HG02588 (cell line): ENCODE data around the gene MYD88.
"Not testable (repeated sequence)": the region's sequence is repeated elsewhere in the genome, so short reads cannot be mapped to it uniquely, and the experiment has no call there.

Experiments used
- ATAC-seq: cut with Tn5 transposase; IDR thresholded peaks from one replicate; pipeline ENCODE4 v1.9.1; 2021; ENCODE audit warnings: mild to moderate bottlenecking, moderate library complexity; ENCODE audit not compliant: unreplicated experiment

The MYD88 gene

DNA sequence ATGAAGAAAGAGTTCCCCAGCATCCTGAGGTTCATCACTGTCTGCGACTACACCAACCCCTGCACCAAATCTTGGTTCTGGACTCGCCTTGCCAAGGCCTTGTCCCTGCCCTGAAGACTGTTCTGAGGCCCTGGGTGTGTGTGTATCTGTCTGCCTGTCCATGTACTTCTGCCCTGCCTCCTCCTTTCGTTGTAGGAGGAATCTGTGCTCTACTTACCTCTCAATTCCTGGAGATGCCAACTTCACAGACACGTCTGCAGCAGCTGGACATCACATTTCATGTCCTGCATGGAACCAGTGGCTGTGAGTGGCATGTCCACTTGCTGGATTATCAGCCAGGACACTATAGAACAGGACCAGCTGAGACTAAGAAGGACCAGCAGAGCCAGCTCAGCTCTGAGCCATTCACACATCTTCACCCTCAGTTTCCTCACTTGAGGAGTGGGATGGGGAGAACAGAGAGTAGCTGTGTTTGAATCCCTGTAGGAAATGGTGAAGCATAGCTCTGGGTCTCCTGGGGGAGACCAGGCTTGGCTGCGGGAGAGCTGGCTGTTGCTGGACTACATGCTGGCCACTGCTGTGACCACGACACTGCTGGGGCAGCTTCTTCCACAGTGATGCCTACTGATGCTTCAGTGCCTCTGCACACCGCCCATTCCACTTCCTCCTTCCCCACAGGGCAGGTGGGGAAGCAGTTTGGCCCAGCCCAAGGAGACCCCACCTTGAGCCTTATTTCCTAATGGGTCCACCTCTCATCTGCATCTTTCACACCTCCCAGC lies 2.9 kb downstream of the MYD88 start:
- no peak for ATAC-seq

DNA sequence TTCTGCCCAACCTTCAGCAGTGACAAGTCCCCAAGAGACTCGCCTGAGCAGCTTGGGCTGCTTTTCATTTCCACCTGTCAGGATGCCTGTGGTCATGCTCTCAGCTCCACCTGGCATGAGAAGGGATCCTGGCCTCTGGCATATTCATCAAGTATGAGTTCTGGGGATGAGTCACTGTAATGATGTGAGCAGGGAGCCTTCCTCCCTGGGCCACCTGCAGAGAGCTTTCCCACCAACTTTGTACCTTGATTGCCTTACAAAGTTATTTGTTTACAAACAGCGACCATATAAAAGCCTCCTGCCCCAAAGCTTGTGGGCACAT lies 3.5 kb downstream of the MYD88 start:
- ATAC-seq: no peak

DNA sequence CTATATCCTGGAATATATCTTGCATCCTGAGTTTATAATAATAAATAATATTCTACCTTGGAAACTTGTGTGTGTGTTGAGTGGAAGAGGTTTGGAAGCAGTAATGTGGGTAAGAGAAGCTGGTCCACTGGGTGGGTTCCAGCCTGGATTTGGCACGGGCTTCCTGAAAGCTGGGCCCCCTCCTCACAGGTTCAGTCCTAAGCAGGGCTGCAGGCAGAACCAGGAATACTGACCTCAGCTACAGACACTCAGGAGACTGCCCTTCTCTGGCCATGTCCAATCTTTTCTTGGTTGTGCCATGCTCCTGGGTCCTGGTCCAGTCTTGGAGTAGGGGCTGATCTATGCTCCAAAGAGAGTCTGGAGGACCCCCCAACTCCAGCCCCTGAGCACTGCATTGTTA lies 4.5 kb downstream of the MYD88 start:
- ATAC-seq: no peak

DNA sequence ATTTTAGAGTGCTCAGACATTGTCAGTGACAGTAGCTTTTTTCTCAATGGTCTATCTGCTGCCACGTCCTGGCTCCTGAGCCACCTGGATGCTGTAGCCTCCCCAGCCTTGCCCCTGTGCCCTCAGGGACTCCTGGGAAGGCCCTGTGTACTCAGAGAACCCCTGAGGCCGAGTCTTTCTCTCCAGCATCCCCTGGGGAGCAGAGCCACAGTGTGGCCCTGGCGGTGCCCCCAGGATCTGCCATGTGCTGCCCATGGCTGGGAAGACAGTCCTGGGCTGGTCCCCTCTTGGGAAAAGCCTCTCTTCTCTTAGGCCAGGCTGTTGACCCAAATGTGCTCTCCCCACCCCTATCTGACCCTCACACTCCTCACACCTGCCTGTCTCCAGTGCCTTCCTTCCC lies 5.0 kb downstream of the MYD88 start:
- ATAC-seq: no peak

DNA sequence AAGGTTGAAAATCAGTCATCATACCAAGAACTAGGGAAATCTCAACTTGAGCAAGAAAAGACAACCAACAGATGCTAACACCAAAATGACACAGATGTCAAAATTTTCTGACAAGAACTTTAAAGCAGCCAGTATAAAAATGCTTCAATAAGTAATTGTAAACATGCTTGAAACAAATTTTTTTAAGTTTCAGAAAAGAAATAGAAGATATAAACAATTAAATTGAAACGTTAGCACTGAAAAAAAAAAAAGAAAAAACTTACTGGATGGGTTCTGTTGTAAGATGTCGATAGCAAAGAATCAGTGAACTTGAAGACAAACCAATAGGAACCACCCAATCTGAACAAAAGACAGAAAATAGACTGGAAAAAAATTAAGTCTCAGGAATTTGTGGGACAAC lies 8.0 kb downstream of the MYD88 start:
- no peak for ATAC-seq

DNA sequence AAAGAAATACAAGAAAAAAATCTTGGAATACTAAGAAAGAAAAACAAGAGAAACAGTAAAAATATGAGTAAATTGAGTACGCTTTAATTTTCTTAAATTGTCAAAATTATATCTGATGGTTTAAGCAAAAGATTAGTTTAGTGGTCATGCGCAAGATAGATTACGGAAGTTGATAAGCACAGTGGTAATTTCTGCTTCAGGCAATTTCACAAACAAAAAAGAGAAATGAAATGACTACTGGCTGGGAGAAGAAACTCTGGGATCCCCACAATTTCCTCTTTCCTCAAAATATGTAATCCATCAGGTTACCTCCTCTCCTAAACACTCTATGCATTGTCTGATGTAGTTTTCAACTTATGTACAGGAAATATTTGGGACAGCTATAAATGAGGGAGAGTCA lies 9.0 kb downstream of the MYD88 start:
- no peak for ATAC-seq

DNA sequence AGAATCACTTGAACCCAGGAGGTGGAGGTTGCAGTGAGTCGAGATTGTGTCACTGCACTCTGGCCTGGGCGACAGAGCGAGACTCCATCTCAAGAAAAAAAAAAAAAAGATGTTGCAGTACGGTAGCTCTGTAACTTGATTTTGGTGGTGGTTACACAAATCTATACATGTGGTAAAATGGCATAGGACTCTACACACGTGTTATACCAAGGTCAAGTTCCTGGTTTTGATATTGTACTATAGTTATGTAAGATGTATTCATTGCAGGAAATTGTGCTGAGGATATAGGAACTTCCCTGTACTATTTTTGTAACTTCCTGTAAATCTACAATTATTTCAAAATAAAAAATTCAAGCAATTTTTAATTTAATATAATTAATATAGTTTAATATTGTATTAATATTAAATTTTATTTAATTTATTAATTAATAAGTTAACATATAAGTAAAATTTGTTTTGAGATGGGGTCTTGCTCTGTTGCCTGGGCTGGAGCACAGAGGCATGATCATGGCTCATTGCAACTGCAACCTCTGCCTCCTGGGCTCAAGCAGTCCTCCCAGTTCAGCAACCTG lies 9.9 kb downstream of the MYD88 start:
- no peak for ATAC-seq

DNA sequence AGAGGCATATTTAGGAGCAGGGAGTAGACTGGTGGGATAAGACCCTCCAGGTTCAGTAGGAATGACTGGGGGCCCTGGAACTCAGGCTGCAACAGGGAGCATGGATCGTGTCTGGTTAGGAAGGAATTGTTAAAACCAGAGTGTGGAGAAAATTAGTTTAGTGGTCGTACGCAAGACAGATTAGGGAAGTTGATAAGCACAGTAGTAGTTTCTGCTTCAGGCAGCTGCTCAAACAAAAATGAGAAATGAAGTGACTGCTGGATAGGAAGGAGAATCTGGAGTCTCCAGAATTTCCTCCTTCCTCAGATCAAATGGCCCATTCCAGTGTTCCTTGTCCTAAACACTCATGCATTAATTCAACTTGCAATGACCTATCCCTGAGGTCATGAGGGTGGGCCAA lies 11.2 kb downstream of the MYD88 start:
- no peak for ATAC-seq

DNA sequence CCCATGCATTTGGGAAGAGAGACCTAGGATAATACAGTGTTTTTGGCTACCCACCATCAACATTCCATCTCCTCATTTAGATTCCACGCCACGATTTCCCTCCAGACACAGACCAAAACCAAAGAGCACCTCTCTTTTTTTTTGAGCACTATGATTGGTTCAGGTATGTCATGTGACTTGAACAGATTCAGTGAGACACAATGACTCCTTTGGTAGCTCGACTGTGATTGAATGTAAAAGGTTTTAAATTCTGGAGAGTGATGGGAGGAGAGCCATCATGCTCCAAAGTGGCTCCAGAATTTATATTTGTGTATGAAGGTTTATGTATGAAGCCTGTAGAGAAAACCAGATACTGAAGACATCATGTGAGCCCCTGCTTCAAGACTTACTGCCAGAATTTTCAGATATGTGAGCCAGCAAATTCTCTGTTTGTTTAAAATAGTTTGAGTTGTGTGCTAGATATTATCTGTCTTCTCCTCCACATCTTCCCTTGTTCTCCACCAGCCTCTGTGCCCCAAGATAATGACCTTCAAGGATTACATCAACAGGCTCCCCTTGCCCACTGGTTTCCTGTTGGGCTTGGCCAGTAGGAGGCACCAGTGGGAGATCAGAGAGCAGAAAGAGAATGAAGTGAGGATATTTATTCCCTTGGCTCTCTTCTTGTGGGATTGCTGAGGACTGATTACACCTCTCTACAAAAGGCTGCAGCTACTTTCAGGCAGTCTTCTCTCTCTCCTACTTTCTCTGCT lies 12.5 kb downstream of the MYD88 start:
- no peak for ATAC-seq

DNA sequence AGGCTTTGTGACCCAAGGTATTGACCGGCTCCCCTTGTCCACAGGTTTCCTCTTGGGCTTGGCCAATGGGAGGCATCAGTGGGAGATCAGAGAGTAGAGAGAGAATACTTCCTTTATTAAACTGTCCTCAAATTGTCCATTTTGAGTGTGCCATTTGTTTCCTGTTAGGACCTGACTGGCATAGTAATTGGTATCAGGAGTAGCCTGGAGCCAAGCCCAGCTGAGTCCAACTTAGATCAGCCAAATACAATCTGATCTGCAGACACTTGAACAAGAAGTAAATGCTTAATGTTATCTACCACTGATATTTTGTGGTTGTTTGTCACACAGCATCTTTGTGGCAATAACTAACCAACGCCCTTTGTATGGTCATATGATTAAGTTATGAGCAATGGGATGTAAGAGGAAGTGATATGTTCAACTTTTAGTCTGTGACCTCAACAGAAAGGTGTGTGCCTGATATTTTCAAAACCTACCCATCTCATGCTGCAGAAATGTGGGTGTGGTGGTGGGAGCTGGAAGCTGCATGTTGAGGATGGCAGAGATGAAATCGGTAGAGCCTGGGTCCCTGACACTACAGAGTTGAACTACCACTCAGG lies 13.3 kb downstream of the MYD88 start:
- ATAC-seq: no peak

DNA sequence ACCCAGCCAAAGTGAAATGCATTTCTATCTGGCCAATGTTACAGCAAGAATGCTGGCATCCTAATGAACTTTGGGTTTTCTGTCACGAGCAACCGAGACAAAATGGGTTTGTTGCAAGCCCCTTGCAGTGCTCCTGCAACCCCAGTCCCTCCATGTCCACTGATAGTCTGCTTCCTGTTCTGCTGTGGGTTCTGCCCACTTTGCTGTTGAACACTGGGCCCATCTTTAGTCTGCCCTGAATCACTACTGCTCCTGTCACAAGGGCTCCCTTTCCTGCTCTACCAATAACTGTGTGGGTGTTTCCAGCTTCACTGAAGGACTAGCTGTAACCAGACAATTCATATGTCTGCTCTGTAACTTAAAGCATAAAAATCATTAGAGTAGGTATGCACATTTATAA lies 14.1 kb downstream of the MYD88 start:
- no peak for ATAC-seq

DNA sequence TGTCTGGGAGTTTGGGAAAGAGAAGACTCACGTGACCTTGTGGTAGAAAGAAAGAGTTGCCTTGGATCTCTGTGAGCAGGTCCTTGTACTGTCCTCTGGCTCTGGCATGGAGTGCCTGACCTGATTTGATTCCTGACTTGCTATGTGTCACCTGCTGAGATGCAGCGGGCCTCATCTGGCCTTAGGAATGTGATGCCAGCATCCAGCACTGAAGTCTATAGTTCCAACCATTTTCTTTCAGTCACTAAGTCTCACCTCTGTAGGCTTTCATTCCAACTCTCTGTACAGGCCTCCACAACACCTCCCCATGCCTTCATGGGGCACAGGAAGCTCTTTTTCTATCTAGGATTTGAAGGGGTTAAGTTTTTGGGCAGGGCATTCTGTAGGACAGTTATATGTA lies 14.8 kb downstream of the MYD88 start:
- no peak for ATAC-seq

DNA sequence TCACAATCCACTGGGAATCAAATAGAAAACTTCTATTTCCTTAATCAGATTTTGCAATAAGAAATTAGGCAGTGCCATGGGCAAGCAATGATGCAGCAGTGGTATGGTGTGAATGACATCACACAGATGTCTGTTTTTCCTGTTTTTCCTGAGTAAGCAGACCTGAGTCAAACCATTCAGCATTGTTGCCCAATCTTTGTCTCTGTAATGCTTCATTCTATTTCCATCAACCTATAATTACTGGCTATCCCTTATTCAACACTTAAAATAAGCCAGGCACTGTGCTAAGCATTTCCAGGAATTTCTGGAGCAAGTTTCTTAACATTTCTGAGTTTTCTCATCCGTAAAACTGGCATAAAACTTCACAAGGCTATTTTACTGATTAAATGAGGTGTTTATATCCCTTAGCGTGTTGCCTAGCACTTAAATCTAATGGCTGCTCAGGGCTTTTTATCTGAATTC lies 15.6 kb downstream of the MYD88 start:
- no peak for ATAC-seq

DNA sequence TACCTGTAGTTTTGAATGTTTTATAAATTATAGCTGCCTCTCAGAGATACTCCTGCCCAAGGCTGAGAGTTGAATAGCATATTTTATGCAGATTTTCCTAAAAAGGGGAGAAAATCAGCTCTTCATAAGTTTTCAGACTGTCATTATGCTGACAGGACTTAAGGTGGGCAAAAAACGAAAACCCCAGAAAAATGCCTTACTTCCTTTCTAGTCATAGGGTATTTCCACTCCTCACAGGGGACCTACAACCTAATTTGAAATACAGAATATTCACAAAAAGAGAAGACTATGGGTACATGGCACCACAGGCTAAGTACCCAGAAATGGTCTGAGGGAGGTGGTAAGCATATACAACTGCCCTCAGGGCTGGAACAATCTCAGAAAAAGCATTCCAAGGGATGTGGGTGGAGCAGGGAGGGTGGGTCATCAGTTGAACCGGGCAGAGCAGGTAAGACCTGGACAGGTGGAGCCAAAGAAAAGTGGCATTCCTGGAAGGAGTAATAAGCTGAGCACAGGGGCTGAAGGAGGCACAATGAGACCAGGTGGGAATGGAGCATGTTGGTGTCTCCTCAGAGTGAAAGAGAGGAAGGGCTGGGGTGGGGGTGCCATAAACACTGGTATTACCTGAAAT lies 16.3 kb downstream of the MYD88 start:
- ATAC-seq: no peak

DNA sequence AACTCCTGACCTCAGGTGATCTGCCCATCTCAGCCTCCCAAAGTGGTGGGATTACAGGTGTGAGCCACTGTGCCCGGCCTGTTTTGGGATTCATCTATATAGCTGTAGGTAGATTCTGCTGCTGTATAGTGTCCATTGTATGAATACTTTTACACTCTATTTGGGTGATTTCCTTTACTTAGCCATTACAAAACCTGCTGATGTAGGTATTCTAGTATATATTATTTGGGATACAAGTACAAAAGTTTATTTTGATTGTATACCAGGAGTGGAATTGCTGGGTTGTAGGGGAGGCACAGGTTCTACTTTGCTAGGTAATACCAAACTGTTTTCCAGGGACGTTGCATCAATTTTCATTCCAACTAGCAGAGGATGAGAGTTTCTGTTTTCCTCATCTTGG lies 17.4 kb downstream of the MYD88 start:
- ATAC-seq: no peak

DNA sequence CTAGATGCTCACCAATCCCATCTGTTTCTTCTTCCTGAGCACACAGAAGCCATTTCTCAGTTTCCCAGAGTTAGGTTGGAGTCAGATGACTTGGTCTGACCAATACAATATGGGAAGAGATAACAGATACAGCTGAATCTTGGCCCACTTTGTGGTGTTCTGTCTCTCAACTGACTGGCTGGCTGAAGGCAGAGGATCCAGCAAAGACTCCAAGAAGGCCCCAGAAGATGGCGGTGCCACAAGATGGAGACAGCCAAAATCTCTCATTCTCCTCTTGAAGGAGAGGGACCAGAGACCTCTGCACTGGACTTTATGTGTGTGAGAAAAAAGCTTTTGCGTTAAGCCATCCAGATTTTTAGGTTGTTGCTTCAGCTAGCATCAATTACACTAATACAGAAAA lies 18.7 kb downstream of the MYD88 start:
- no peak for ATAC-seq

DNA sequence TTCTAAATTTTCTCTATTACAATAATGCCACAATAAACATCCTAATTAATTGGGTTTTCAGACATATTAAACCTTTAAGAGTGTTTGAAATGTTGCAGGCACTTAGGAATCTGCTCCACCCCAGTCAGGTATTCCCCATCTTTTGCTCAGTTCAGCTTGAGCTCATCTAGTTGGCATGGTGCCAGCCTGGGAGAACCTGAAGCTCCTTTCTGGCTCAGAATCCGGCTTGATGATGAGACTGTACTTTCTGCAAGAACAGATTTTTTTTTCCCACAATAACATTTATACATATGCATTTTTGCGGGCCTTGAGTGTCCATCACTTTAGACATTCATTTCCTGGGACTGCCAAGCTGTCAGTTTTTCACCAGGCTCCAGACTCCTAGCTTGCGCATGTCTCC lies 19.1 kb downstream of the MYD88 start:
- no peak for ATAC-seq

DNA sequence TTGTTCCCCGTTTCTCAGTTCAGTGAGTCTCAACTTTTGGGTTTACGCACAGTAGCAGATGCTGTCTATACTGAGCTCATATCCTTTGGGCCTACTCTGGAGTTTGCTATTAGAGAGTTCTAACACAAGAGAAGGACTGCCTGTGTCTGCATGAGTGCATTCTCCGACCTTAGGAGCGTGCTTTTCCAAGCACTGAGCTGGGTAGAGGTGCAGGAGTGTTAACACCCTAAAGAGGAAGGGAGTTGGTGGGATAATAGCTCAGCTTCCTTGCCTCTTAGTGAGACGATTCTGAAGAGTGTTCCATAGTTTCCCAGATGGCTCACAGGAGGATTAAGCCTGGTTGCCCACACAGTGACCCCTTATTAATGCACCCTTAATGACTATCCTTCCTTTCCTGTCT lies 20.0 kb downstream of the MYD88 start:
- ATAC-seq: no peak

DNA sequence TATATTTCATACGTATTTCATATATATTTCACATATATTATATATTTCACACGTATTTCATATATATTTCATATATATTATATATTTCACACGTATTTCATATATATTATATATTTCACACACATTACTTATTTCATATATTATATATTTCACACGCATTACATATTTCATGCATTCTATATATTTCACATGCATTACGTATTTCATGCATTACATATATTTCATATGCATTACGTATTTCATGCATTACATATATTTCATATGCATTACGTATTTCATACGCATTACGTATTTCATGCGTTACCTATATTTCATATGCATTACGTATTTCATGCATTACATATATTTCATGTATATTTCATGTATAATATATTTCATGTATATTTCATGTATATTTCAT lies 22.2 kb downstream of the MYD88 start:
- not testable (repeated sequence) for ATAC-seq

DNA sequence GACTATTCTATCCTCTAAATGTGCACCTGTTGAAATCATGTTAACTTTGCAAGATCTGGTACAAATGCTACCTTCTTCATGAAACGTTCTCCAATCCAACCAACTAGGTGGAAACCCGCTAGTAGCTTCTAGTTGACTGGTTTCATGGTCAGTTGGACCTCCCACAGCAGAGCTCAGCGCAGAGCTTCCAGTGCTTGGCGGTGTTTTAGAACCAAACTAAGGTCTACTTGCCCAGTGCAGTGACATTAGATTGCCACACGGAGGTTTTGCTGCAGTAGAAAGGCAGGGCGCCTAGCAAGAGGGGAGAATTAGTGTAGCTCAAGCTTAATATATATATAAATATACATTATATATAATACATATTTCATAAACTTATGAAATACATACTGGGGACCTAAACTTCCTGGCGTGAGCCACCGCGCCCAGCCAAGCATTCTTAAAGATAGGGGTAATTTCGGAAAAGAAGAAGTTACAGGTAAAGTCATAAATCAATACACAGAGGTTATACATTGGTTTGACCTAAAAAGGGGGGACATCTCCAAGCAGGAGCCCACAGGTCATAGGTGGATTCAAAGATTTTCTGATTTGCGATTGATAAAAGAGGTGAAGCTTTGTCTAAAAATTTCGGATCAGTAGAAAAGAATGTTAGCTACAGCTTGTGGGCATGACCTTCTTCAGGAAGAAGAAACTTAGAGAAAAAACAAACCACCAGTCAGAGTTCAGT lies 24.8 kb downstream of the MYD88 start:
- no peak for ATAC-seq
